AG09309 (cell line): Measurements from ENCODE around the gene CABCOCO1.
"Not testable (repeated sequence)": the region's sequence is repeated elsewhere in the genome, so short reads cannot be mapped to it uniquely, and the experiment has no call there.

ENCODE experiments used
- DNase-seq: peaks from one replicate; pipeline ENCODE4 v3.0.0-alpha.2; 2010; ENCODE audit warnings: low read depth
- H3K4me3 ChIP-seq: 2 replicates; pipeline ENCODE4 v1.5.1; 2011; ENCODE audit warnings: mild to moderate bottlenecking, low read depth, low read length, moderate library complexity; ENCODE audit not compliant: control insufficient read depth
- TF ChIP-seq, protein P1 (sequence below): IDR thresholded peaks from 2 replicates; pipeline ENCODE4 v1.5.1; 2011; ENCODE audit warnings: mild to moderate bottlenecking, low read depth, low read length, inconsistent platforms; ENCODE audit not compliant: insufficient read depth, control insufficient read depth; ENCODE audit errors: missing control alignments

CABCOCO1 gene

DNA sequence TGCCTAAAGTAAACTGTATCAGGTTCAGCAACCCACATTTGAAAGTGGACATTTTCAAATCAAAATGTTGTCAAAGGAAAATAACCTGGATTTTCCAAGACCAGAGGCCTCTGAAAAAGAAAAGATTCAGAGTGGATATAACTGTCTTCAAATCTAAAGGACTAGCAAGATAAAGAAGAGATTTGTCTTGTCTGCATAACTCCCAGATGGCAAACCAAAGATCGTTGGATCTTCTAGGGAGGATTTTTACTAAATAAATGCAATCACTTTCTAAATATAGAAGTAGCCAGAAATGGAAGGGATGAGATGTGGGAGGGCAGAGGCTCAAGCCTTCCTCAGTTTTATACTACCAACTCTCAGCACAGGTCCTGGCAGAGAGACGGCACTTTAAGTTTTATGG lies 39.0 kb downstream of the CABCOCO1 start:
- DNase-seq, result no peak
- TF ChIP-seq, protein P1, sequence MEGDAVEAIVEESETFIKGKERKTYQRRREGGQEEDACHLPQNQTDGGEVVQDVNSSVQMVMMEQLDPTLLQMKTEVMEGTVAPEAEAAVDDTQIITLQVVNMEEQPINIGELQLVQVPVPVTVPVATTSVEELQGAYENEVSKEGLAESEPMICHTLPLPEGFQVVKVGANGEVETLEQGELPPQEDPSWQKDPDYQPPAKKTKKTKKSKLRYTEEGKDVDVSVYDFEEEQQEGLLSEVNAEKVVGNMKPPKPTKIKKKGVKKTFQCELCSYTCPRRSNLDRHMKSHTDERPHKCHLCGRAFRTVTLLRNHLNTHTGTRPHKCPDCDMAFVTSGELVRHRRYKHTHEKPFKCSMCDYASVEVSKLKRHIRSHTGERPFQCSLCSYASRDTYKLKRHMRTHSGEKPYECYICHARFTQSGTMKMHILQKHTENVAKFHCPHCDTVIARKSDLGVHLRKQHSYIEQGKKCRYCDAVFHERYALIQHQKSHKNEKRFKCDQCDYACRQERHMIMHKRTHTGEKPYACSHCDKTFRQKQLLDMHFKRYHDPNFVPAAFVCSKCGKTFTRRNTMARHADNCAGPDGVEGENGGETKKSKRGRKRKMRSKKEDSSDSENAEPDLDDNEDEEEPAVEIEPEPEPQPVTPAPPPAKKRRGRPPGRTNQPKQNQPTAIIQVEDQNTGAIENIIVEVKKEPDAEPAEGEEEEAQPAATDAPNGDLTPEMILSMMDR, result no peak
- no peak overlapping the region for H3K4me3 ChIP-seq

DNA sequence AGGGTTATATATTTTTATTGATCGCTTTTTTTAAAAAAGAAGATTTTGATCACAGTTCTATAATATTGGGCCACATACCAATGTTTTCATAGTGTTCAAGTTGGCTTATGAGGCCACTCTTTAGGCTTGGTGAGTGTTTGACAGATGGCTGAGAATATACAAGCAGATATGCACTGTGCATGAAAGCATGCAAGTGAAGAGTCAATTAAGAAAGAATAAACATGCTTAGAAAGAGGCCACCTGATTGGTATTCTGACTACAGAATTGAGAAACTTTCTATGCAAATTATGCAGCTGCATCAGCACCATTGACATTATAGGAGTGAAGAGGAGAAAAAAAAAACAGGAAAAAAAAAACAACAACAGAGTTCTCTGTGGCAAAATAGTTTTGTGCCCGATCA lies 39.9 kb downstream of the CABCOCO1 start:
- DNase-seq, result no peak
- H3K4me3 ChIP-seq, result no peak overlapping the region
- TF ChIP-seq, protein P1, result no peak

DNA sequence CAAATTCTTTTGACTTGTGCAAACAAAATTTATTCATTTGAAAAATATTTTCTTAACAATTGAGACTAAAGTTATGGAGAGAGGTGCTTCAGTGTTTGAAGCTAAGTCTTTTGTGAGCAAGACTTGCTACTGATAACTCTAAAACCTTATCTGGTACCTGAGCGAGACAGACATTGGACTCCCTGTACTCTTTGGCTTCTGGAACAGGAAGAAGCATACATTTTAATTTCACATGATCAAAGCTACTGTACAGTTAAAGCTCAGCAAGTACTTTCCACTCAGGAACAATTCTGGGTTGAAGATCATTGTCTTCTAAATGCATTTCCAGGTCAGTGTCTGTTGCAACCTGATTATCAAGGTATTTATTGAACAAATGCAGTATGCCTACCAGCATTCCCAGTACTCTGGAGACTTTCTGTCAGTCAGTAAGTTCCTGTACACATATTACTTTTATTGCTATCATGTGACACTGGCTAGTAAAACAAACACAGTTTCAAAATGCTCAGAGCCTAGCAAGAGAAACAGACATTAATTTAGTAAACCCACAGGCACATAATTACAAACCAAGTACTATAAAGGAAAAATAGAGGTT lies 42.4 kb downstream of the CABCOCO1 start:
- TF ChIP-seq, protein P1, result no peak
- DNase-seq, result no peak
- no peak overlapping the region for H3K4me3 ChIP-seq

DNA sequence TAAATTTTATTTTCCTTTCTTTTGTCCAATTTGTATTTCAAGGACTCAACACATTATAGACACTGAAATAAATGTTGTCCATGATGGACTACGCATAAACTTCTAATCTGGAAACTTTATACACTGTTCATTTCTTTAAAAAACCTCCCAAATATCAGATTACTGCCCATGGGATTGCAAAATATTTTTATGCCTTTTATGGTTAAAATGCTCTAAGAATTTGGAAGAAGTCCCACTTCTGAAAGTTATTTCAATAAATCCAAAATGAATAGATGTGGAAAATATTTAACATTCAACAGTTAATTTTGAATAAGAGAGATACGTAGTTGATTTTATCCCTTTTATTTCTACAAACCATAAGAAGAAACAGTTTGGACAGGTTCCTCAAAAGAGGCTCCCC lies 46.1 kb downstream of the CABCOCO1 start:
- no peak overlapping the region for H3K4me3 ChIP-seq
- TF ChIP-seq, protein P1, result no peak

DNA sequence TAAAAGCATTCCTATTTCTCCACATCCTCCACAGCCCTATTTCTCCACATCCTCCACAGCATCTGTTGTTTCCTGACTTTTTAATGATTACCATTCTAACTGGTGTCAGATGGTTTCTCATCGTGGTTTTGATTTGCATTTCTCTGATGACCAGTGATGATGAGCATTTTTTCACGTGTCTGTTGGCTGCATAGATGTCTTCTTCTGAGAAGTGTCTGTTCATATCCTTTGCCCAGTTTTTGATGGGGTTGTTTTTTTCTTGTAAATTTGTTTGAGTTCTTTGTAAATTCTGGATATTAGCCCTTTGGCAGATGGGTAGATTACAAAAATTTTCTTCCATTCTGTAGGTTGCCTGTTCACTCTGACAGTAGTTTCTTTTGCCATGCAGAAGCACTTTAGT lies 49.4 kb downstream of the CABCOCO1 start:
- H3K4me3 ChIP-seq, DNase-seq: not testable (repeated sequence)

More for the DNA sequence above, 46.1 kb downstream of the CABCOCO1 start:
- no peak for DNase-seq

DNA sequence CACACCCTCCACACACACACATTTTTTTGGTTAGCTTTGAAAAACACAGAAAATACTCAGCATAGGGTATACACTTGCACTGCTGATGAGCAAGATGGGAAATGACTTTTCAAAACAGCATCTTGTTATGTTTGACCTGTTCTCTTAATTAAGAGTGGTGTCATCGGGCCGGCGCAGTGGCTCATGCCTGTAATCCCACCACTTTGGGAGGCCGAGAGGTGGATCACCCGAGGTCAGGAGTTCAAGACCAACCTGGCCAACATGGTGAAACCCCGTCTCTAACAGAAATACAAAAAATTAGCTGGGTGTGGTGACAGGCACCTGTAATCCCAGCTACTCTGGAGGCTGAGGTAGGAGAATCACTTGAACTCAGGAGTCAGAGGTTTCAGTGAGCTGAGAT lies 56.7 kb downstream of the CABCOCO1 start:
- DNase-seq, H3K4me3 ChIP-seq: not testable (repeated sequence)

DNA sequence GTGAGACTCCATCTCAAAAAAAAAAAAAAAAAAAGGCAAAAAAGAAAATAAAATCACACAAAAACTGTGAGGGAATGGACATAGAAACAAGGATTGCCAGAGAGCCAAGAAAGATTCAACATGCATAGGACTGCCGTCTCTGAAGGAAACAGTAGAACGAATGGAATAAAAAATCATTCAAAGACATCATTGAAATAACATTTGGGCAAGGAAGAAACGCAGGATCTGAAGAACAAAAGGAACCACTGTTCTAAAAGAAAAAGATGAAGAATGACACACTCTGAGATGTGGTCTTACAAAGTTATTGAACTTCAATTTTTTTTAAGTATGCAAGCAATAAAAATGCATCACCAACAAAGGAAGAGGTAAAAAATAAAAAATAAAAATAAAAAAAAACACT lies 57.2 kb downstream of the CABCOCO1 start:
- TF ChIP-seq, protein P1, result no peak
- H3K4me3 ChIP-seq, result no peak overlapping the region
- DNase-seq, result no peak

DNA sequence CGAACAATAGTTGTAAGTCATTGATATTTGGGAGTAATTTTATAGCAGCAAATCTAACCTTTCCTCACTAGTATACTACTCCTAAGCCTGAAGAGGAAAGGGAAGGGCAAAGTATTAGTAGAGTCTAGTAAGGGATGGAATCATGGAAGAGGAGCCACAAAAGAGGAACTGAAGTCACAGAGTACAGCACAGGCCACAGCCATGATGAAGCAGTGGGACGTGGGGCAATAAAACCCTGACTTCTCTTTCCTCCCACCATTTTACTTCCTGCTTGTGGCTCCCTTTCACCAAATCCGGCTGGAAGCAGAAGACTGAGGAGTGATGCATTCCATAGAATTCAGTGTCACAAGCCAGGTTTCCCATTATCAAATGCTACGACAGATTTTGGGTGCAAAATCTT lies 58.7 kb downstream of the CABCOCO1 start:
- no peak overlapping the region for H3K4me3 ChIP-seq
- TF ChIP-seq, protein P1, result no peak
- no peak for DNase-seq

DNA sequence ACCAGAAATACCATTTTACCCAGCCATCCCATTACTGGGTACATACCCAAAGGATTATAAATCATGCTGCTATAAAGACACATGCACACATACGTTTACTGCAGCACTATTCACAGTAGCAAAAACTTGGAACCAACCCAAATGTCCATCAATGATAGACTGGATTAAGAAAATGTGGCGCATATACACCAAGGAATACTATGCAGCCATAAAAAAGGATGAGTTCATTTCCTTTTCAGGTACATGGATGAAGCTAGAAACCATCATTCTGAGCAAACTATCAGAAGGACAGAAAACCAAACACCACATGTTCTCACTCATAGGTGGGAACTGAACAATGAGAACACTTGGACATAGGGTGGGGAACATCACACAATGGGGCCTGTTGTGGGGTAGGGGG lies 62.5 kb downstream of the CABCOCO1 start:
- not testable (repeated sequence) for H3K4me3 ChIP-seq, DNase-seq
